Stimulated activated CD4-positive, alpha-beta T cell treated with anti-CD3 and anti-CD28 coated beads, Interleukin-15, amount 100 ng/mL, for 24 hours (primary cell): ENCODE results near the gene MBOAT1.
"Not testable (repeated sequence)": the region's sequence is repeated elsewhere in the genome, so short reads cannot be mapped to it uniquely, and the experiment has no call there.

Source experiments
- DNase-seq: peaks from one replicate; pipeline ENCODE4 v3.0.0-alpha.2; 2020

Gene MBOAT1

DNA sequence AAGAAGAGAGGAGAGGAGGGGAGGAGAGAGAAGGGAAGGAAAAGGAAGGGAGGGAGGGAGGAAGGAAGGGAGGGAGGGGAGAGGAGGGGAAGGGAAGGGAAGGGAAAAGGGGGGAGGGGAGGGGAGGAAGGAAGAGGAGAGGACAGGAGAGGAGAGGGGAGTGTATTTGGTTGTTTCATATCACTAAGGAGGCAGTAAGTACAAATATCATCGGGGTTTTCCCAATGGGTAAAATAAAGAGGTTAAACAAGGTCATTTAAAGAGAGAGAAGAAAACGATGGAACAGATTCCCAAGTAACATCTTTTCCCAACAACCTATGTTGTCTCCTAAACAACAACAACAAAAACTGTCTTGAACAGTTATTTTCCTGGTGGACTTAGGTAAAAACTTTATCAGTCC lies 43.6 kb downstream of the MBOAT1 start:
- no peak for DNase-seq

- no peak for DNase-seq
These were observed 44.7 kb downstream of the MBOAT1 start for GRCh38 chr6:20167601-20168000.

- DNase-seq = no peak
These were observed 46.1 kb downstream of the MBOAT1 start for GRCh38 chr6:20166210-20166609.

GRCh38 chr6:20162515-20162914 lies 49.8 kb downstream of the MBOAT1 start:
- no peak for DNase-seq

DNA sequence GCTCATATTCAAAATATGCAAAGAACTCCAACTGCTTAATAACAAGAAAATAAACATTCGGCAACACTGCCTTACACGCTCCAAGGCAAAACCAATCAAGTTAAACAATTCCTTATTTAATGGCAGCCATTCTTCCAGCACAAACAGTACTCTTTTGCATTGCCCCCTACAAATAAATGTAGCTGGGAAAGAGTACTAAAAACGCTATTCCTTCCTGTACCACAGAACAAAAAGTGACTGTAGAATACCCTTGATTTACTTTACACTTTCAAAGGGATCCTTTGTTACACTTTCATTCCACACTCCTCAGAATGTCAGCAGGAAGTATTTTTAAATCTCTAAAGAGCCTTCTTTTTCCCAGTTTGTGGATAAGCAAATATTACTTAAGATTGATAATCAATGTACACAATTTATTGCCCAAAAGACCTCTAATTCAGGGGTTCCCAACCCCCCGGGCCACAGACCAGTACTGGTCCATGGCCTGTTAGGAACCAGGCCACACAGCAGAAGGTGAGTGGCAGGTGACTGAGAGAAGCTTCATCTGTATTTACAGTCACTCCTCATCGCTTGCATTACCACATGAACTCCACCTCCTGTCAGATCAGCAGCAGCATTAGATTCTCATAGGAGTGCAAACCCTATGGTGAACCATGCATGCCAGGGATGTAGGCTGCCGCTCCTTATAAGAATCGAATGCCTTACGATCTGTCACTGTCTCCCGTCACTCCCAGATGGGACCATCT lies 51.6 kb downstream of the MBOAT1 start:
- no peak for DNase-seq

- DNase-seq = no peak
These were observed 52.3 kb downstream of the MBOAT1 start for GRCh38 chr6:20159781-20160540.

- DNase-seq = no peak
These were observed 53.2 kb downstream of the MBOAT1 start for GRCh38 chr6:20159098-20159497.

GRCh38 chr6:20158676-20159075 lies 53.6 kb downstream of the MBOAT1 start:
- no peak for DNase-seq

GRCh38 chr6:20156824-20157223 lies 55.4 kb downstream of the MBOAT1 start:
- DNase-seq = no peak

GRCh38 chr6:20154753-20155152 lies 57.5 kb downstream of the MBOAT1 start:
- no peak for DNase-seq

- no peak for DNase-seq
These were observed 59.1 kb downstream of the MBOAT1 start for GRCh38 chr6:20153194-20153593.

DNA sequence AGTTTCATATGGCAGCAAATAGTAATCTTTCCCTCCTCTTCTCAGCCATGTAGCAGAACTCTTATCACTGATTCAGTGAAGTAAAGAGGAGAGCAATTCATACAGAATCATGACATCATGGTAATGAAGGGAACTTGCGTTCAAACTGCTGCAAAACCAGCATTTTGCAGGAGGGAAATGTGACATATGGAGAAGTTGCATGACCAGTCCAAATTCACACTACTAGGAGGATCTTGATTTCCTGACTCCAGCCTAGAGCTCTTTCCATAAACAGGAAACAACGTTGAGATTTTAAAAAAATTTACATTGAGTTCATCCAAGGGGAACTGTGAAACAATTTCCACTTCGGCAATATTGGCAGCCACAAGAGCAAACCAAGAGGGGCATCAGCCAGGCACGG lies 63.8 kb downstream of the MBOAT1 start:
- DNase-seq = no peak

DNA sequence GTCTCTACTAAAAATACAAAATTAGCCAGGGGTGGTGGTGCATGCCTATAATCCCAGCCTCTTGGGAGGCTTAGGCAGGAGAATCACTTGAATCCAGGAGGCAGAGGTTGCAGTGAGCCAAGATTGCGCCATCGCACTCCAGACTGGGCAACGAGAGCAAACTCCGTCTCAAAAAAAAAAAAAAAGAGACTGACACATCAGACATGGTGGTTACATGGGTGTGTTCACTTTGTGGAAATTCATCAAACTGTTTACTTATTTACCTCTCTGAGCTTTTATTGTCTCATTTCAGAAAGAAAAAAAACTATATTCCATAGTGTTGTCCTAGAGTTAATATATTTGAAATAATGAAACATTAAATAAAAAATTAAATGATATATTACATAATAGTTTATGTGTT lies 64.8 kb downstream of the MBOAT1 start:
- DNase-seq = no peak

DNA sequence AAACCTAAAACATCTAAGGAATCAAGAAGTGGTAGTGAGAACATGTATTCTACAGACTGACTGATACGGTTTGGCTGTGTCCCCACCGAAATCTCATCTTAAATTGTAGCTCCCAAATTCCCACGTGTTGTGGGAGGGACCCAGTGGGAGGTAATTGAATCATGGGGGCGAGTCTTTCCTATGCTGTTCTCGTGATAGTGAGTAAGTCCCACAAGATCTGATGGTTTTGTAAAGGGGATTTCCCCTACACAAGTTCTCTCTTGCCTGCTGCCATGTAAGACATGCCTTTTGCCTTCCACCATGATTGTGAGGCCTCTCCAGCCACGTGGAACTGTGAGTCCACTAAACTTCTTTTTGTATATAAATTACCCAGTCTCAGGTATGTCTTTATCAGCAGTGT lies 65.4 kb downstream of the MBOAT1 start:
- DNase-seq = not testable (repeated sequence)

GRCh38 chr6:20146291-20146690 lies 66.0 kb downstream of the MBOAT1 start:
- DNase-seq = no peak

- no peak for DNase-seq
These were observed 69.4 kb downstream of the MBOAT1 start for GRCh38 chr6:20142866-20143265.

- no peak for DNase-seq
These were observed 70.3 kb downstream of the MBOAT1 start for GRCh38 chr6:20141931-20142330.

DNA sequence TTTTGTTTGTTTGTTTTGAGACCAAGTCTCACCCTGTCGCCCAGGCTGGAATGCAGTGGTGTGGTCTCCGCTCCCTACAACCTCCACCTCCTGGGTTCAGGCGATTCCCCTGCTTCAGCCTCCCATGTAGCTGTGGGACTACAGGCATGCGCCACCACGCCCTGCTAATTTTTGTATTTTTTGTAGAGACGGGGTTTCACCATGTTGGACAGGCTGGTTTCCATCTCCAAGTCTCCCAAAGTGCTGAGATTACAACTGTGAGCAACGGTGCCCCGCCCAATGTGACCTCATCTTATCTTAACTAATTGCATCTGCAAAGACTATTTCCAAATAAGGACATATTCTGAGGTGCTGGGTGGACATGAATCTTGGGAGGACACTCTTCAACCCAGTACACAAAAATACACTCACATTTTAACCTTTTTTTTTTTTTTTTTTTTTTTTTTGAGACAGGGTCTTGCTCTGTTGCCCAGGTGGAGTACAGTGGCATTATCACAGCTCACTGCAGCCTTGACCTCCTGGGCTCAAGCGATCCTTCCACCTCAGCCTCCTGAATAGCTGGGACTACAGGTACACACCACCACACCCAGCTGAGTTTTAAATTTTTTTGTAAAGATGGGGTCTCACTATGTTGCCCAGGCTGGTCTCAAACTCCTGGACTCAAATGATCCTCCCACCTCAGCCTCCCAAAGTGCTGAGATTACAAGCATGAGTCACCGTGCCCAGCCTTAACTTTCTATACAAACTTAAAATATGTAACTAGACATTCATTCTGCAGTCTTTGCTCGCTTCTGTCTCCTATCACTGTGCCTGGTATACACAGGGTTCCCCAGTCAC lies 72.9 kb downstream of the MBOAT1 start:
- not testable (repeated sequence) for DNase-seq

DNA sequence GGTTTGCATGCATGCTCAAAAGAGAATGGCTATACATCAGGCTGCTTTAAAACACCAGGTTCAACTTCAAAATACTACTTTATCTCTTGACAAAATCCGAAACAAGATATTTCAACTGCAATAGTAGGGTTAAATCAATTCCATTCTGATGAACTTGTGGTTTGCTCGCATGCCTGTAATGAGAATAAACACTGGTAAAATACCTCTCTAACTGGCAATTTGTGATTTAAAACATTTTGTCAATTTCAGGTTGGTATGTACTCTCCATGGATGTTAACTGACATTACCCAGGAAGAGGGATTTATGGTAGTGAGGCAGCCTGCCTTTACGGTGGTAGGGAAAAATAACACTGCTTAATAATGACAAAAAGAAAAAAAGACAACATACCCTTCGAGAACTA lies 74.4 kb downstream of the MBOAT1 start:
- no peak for DNase-seq

- no peak for DNase-seq
These were observed 75.0 kb downstream of the MBOAT1 start for GRCh38 chr6:20137240-20137639.

DNA sequence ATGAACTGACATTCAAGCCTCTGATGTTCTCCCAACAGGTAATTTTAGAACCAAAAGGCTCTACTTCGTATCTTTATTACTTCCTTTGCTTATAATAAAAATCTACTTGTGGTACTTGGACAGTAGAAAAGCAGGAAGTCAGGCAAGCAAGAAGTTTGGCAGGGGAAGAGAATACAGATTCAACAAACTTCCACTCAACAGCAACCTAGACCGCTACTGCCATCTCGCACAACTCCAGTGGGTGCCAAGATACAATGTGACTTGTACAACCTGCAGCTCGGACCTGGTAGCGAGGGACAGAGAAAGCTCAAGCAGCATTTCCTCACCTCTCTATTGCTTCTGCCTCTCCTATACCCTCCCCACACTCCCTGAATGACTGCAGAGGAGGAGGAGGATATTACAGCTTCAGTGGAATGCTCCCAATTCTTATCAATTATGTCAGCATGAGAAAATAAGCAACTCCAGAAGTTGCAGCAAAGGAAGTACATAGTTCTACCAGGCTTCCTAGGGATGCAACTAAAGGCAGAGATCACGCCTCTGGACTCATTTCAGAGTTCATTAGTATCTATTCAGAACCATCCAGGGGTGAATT lies 76.5 kb downstream of the MBOAT1 start:
- DNase-seq = no peak

- no peak for DNase-seq
These were observed 77.7 kb downstream of the MBOAT1 start for GRCh38 chr6:20134613-20135012.
